Activated naive CD4-positive, alpha-beta T cell treated with anti-CD3 and anti-CD28 coated beads, Interleukin-2, amount 10 ng/mL, durations not matched to agents 7 days and 5 days (primary cell): ENCODE data around the gene PPP1R3E.

Source experiments
- CTCF ChIA-PET: fragments of 350-600 bp; sonication (Branson Sonifier 250); formaldehyde crosslinking; loops from one replicate; lab custom pipeline; 2021; ENCODE audit warnings: antibody characterized with exemption; lab: Charles Lee
- DNase-seq: peaks from one replicate; pipeline ENCODE4 v3.0.0-alpha.2; 2020
- H3K27ac Mint-ChIP-seq: one replicate; pipeline ENCODE4 v1.8.0; 2021; ENCODE audit warnings: mild to moderate bottlenecking, moderate library complexity, mixed read lengths
- H3K27me3 Mint-ChIP-seq: one replicate; pipeline ENCODE4 v1.8.0; 2021; ENCODE audit warnings: mild to moderate bottlenecking, mixed read lengths
- H3K36me3 Mint-ChIP-seq: one replicate; pipeline ENCODE4 v1.8.0; 2021; ENCODE audit warnings: mixed read lengths
- H3K4me1 Mint-ChIP-seq: one replicate; pipeline ENCODE4 v1.8.0; 2021; ENCODE audit warnings: mixed read lengths
- H3K4me3 Mint-ChIP-seq: one replicate; pipeline ENCODE4 v1.8.0; 2021; ENCODE audit warnings: mild to moderate bottlenecking, moderate library complexity, mixed read lengths
- H3K9me3 Mint-ChIP-seq: one replicate; pipeline ENCODE4 v1.8.0; 2021; ENCODE audit warnings: mixed read lengths

Gene PPP1R3E

GRCh38 chr14:23310546-23310945, 7.9 kb upstream of the PPP1R3E start:
- Mint-ChIP-seq H3K27me3 (peaks cover 66% of the 10 kb centered on the region), H3K9me3 (no peaks in the 10 kb centered on the region), H3K36me3 (no peaks in the 10 kb centered on the region), H3K27ac (no peak overlapping the region), H3K4me3 (no peak overlapping the region), H3K4me1 (peaks cover 6% of the 10 kb centered on the region)
- CTCF ChIA-PET = interaction anchor here (0.6 to 1.6 kb wide), 4 partner anchors 9 to 190 kb away, joined by 3 read pairs; partner anchors contain the start of gene PABPN1
- DNase-seq = no peak

- CTCF ChIA-PET = interaction anchor here (0.7 kb wide), 1 partner anchor 11 kb away, joined by 3 read pairs; no protein-coding TSS in a partner anchor
- DNase-seq = no peak
- H3K4me3 Mint-ChIP-seq = no peak overlapping the region
- H3K27me3 Mint-ChIP-seq = peaks cover 73% of the 10 kb centered on the region
- no peaks in the 10 kb centered on the region for H3K9me3 Mint-ChIP-seq
- H3K27ac Mint-ChIP-seq = no peak overlapping the region
- peaks cover 6% of the 10 kb centered on the region for H3K4me1 Mint-ChIP-seq
- H3K36me3 Mint-ChIP-seq = no peaks in the 10 kb centered on the region
Observed at GRCh38 chr14:23308721-23309445, 6.2 kb upstream of the PPP1R3E start.

GRCh38 chr14:23307687-23308644, 5.3 kb upstream of the PPP1R3E start:
- Mint-ChIP-seq H3K27ac (no peak overlapping the region), H3K4me1 (peaks cover 14% of the 10 kb centered on the region), H3K27me3 (peaks cover 78% of the 10 kb centered on the region), H3K36me3 (peaks cover 2% of the 10 kb centered on the region), H3K9me3 (no peaks in the 10 kb centered on the region), H3K4me3 (no peak overlapping the region)
- CTCF ChIA-PET = interaction anchor here (1.3 kb wide), 1 partner anchor 9 kb away, joined by 5 read pairs; no protein-coding TSS in a partner anchor
- no peak for DNase-seq

GRCh38 chr14:23307146-23307530, 4.5 kb upstream of the PPP1R3E start:
- CTCF ChIA-PET = interaction anchor here (1.3 to 1.5 kb wide), 2 partner anchors 10 to 14 kb away, joined by 5 read pairs; partner anchors contain the start of gene PABPN1
- Mint-ChIP-seq H3K9me3 (no peaks in the 10 kb centered on the region), H3K4me1 (peaks cover 19% of the 10 kb centered on the region), H3K4me3 (no peak overlapping the region), H3K36me3 (peaks cover 4% of the 10 kb centered on the region), H3K27ac (no peak overlapping the region), H3K27me3 (peaks cover 81% of the 10 kb centered on the region)
- no peak for DNase-seq

DNA sequence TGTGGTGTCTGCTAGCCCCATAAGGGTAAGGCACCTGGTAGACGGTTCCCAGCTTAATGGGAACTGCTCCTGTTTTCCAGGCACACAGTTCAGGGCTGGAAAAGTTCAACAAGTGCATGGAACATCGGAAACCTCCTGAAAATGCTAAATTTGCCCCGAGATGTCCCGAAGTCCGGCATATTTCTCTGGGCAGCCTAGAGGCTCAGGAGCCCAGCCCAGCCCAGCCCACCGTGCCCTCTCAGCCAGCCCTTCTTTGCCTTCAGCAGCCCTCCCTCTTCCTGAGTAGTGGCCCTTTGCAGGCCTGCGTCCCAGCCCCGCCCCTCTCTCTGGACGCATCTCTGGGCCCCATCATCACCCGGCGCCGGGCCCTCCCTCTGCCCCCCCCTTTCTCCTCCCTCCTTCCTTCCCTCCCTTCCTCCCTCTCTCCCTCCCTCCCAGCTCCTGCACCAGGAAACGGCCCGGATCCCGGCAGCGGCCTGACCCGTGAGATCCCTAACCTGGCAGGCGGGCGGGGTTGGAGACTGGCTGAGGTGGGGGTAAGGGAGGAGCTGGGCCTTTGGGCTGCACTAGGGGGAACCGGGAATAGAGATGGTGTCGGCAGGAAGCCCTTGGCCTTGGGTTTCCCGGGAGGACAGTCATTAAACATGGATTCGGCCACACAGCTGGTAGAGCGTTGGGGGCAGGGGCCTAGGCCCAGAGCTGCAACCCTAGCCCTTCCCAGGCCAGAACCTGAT, 3.9 kb upstream of the PPP1R3E start, which contains the start of gene BCL2L2:
BCL2L2 (plus strand) TSS at position 422 of the 734 bp plus-strand sequence. CDS start 935 bp downstream, outside the sequence.
- peak; percentile 42 for DNase-seq
- H3K9me3 Mint-ChIP-seq = no peaks in the 10 kb centered on the region
- CTCF ChIA-PET = interaction anchor here (1.3 to 1.5 kb wide), 2 partner anchors 10 to 14 kb away, joined by 5 read pairs; partner anchors contain the start of gene PABPN1
- peak within 1 kb of the TSS; percentile 26 for H3K4me3 Mint-ChIP-seq
- peaks cover 4% of the 10 kb centered on the region for H3K36me3 Mint-ChIP-seq
- H3K27me3 Mint-ChIP-seq = peaks cover 75% of the 10 kb centered on the region
- peaks cover 19% of the 10 kb centered on the region for H3K4me1 Mint-ChIP-seq
- no peak within 1 kb of the TSS for H3K27ac Mint-ChIP-seq

DNA sequence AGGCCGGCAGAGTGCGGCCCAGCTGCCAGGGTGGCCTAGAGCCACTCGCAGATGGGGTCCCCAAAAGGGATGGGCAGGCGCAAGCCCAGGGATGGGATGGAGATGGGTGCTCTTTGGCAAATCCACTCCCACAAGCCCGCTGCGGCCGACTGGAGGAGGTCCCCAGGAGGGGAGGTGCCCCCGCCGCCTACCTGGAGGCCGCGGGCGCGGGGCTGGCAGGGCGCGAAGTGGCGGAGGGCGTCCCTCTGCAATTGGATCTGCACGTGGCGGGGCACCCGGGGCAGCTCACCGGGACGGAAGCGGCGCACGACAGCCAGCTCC, 730 bp downstream of the PPP1R3E start:
- CTCF ChIA-PET = interaction anchor here (0.9 to 3.5 kb wide), 5 partner anchors 9 to 234 kb away, joined by 3 to 32 read pairs (median 5); partner anchors contain the start of genes HOMEZ and PABPN1
- Mint-ChIP-seq H3K4me1 (peaks cover 36% of the 10 kb centered on the region), H3K36me3 (peaks cover 21% of the 10 kb centered on the region), H3K27ac (peak overlapping the region; percentile 100), H3K27me3 (peaks cover 31% of the 10 kb centered on the region), H3K9me3 (no peaks in the 10 kb centered on the region), H3K4me3 (peak overlapping the region; percentile 97)
- DNase-seq = no peak

- Mint-ChIP-seq H3K4me3 (peak overlapping the region; percentile 97), H3K9me3 (no peaks in the 10 kb centered on the region), H3K27me3 (peaks cover 26% of the 10 kb centered on the region), H3K36me3 (peaks cover 24% of the 10 kb centered on the region), H3K27ac (peak overlapping the region; percentile 100), H3K4me1 (peaks cover 36% of the 10 kb centered on the region)
- peak; percentile 97 for DNase-seq
- CTCF ChIA-PET = interaction anchor here (0.7 to 3.5 kb wide), 14 partner anchors 9 to 233 kb away, joined by 3 to 32 read pairs (median 4); partner anchors contain the start of genes ACIN1, HOMEZ and PABPN1
Observed at GRCh38 chr14:23301288-23301968, 1.2 kb downstream of the PPP1R3E start.

DNA sequence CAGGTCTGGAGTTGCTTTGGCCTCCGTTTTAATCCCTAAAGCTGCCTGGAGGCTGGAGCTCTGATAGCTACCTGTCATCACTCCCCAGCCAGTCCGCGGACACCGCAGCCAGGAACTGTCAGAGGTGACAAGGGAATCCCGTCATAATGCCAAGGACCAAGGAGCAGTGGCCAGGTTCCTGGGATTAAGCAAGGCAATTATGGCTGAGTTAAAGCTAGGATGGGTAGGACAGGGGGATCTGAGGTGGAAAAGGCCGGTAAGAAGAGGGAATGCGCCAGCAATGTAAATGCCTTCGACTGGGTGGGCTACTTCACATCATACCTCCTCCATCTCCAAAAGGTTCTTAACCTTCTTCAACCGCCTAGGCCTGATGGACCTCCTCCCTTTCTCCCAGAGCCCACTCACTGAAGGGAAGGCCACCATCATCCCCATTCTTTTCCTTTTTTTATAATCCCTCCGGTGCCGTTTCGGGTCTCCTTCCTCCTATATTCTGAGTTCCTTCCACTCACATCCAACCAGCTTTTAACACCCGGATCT, 1.9 kb downstream of the PPP1R3E start:
- H3K27me3 Mint-ChIP-seq = peaks cover 20% of the 10 kb centered on the region
- H3K9me3 Mint-ChIP-seq = no peaks in the 10 kb centered on the region
- peaks cover 24% of the 10 kb centered on the region for H3K36me3 Mint-ChIP-seq
- CTCF ChIA-PET = interaction anchor here (0.7 to 3.5 kb wide), 15 partner anchors 8 to 233 kb away, joined by 3 to 32 read pairs (median 4); partner anchors contain the start of genes ACIN1, HOMEZ and PABPN1
- peak; percentile 46 for DNase-seq
- H3K4me1 Mint-ChIP-seq = peaks cover 35% of the 10 kb centered on the region
- peak overlapping the region; percentile 97 for H3K4me3 Mint-ChIP-seq
- peak overlapping the region; percentile 96 for H3K27ac Mint-ChIP-seq

DNA sequence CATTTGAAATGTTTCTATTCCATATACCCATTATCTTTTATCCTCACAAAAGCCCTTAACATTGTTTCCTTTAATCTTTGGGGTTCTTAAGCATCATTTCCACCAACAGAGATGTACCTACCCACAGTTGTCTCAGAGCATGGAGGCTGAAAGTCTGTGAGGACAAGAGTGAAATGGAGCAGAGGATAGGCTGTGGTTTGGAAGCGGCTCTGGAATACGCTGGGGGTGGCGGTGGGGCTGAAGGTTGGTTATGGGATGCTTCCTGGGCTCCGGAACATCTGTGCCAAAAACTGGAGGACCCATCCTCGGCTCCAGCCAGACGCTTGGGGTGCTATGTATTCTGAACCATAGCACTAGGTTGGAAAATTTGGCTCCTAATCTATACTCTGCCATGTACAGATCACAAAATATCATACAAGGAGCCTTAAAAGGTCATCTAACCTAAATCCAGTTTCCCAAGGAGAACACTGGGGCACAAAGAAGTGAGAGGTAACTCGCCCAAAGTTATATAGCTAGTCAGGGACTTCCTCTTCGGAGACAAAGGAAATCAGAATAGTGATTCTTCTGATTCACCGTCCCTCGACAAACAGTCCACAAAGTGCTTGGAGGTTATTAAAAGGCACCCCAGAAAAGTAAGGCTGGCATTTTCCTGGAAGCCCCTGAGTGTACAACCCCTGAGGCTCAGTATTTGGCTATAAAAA, 2.5 kb downstream of the PPP1R3E start:
- Mint-ChIP-seq H3K4me1 (peaks cover 38% of the 10 kb centered on the region), H3K4me3 (peak overlapping the region; percentile 97), H3K27ac (peak overlapping the region; percentile 96), H3K36me3 (peaks cover 28% of the 10 kb centered on the region), H3K27me3 (peaks cover 15% of the 10 kb centered on the region), H3K9me3 (no peaks in the 10 kb centered on the region)
- CTCF ChIA-PET = interaction anchor here (1.0 to 3.5 kb wide), 13 partner anchors 12 to 232 kb away, joined by 3 to 32 read pairs (median 6); partner anchors contain the start of genes ACIN1, HOMEZ and PABPN1
- DNase-seq = no peak

DNA sequence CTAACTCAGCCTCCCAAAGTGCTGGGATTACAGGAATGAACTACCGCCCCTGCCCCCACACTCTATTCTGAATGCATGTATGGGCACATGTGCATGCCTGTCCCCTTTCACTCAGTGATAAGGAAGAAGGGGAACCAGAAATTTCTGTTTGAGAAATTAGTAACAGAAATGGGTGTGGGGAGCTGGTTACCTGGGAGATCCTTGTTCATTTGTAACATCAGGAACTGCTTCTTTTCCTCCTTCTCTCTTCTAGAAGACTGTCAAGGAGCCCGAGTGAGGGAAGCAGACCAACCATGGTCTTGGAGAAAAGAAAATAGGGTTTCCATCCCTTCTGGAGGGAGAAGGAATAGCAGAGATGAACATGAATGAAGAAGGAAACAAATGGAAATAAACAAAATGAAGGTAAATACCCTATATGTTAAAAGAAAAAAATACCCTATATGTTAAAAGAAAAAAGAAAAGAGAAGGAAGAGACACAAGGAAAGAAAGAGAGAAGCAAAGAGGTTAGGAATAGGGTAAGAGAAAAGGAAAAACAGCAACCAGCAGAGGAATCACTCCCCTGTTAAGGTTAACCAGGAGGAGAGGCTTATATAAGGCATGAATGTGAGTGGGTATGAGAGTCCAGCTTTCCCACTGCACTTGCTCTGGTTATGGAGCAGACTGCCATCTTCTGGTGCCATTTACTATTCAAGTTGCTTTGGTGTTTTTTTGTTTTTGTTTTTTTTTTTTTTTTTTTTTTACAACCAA, 3.3 kb downstream of the PPP1R3E start:
- peaks cover 44% of the 10 kb centered on the region for H3K4me1 Mint-ChIP-seq
- peak; percentile 40 for DNase-seq

DNA sequence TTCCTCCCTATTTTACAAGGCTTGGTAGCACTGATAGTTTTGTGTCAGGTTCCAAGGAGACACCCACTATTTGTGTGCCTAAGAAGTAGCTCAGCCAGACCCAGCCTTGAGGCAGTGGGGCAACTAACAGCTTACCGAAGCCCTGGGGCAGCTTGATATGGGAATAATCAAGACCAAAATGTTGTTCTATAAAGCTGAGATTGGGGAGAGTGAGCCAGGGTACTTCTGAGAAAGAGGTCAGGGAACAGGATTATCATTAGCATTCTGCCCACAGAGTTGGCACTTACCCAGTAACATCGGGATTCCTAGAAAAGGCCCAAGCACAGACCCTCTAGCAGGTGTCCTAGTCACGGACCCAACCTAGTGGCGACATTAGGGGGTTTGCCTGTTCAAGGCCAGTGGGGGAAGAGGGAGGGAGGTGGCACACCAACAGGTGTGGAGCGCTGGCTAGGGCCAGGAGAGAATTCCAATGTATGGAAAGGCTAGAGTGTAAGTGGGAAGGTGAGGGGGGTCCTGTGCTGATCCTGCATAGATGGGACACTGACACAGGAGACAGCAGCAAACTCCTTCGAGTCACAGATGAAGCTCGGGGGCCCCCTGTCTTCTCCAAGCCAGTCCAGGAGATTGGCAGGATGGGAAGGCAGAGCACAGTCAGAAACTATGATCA, 4.9 kb downstream of the PPP1R3E start:
- no peak for DNase-seq
- H3K27me3 Mint-ChIP-seq = peaks cover 8% of the 10 kb centered on the region
- H3K4me3 Mint-ChIP-seq = no peak overlapping the region
- H3K27ac Mint-ChIP-seq = peak overlapping the region; percentile 82
- CTCF ChIA-PET = interaction anchor here (0.6 to 3.5 kb wide), 5 partner anchors 11 to 177 kb away, joined by 3 to 32 read pairs (median 6); partner anchors contain the start of genes HOMEZ and PABPN1
- peaks cover 36% of the 10 kb centered on the region for H3K4me1 Mint-ChIP-seq
- peaks cover 26% of the 10 kb centered on the region for H3K36me3 Mint-ChIP-seq
- no peaks in the 10 kb centered on the region for H3K9me3 Mint-ChIP-seq

More for the DNA sequence above, 3.3 kb downstream of the PPP1R3E start:
- peaks cover 15% of the 10 kb centered on the region for H3K27me3 Mint-ChIP-seq
- peaks cover 28% of the 10 kb centered on the region for H3K36me3 Mint-ChIP-seq
- H3K9me3 Mint-ChIP-seq = no peaks in the 10 kb centered on the region
- H3K27ac Mint-ChIP-seq = peak overlapping the region; percentile 96
- CTCF ChIA-PET = interaction anchor here (0.7 to 3.5 kb wide), 7 partner anchors 11 to 642 kb away, joined by 3 to 32 read pairs (median 8); partner anchors contain the start of gene HOMEZ
- peak overlapping the region; percentile 97 for H3K4me3 Mint-ChIP-seq
